ENCODE measurements around the gene MED8.

MED8 gene

DNA sequence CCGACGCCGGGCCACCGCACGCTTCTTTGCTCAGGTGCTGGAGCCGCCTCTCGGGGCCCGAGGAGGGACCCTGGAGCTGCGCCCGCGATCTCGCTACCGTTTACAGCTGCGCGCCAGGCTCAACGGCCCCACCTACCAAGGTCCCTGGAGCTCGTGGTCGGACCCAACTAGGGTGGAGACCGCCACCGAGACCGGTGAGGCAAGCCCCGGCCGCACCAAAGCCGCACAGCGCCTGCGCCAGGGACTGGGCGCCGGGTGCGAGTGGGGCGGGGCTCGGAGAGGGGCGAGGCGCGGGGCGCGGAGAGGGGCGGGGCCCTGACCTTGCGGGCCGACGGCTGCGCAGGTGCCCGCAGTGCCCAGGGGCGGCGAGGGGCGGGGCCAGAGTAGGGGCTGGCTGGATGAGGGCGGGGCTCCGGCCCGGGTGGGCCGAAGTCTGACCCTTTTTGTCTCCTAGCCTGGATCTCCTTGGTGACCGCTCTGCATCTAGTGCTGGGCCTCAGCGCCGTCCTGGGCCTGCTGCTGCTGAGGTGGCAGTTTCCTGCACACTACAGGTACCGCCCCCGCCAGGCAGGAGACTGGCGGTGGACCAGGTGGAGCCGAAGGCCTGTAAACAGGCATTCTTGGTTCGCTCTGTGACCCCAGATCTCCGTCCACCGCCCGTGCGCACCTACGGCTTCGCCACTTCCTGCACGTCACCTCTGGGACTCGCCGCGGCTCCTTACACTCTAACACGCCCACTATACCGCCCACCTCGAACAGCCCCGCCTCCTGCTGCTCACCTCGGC lies 40.6 kb downstream of the MED8 start:
- peak overlapping the region; percentile 54 for H3K4me3 ChIP-seq (ENCODE audit: low read length)
- TF ChIP-seq, protein P1, sequence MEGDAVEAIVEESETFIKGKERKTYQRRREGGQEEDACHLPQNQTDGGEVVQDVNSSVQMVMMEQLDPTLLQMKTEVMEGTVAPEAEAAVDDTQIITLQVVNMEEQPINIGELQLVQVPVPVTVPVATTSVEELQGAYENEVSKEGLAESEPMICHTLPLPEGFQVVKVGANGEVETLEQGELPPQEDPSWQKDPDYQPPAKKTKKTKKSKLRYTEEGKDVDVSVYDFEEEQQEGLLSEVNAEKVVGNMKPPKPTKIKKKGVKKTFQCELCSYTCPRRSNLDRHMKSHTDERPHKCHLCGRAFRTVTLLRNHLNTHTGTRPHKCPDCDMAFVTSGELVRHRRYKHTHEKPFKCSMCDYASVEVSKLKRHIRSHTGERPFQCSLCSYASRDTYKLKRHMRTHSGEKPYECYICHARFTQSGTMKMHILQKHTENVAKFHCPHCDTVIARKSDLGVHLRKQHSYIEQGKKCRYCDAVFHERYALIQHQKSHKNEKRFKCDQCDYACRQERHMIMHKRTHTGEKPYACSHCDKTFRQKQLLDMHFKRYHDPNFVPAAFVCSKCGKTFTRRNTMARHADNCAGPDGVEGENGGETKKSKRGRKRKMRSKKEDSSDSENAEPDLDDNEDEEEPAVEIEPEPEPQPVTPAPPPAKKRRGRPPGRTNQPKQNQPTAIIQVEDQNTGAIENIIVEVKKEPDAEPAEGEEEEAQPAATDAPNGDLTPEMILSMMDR (IDR thresholded peaks at IDR 0.05; ENCODE audit: insufficient read depth, low read depth, low read length, missing control alignments), result no peak
- DNase-seq (ENCODE audit: low read depth), result peak; percentile 75

DNA sequence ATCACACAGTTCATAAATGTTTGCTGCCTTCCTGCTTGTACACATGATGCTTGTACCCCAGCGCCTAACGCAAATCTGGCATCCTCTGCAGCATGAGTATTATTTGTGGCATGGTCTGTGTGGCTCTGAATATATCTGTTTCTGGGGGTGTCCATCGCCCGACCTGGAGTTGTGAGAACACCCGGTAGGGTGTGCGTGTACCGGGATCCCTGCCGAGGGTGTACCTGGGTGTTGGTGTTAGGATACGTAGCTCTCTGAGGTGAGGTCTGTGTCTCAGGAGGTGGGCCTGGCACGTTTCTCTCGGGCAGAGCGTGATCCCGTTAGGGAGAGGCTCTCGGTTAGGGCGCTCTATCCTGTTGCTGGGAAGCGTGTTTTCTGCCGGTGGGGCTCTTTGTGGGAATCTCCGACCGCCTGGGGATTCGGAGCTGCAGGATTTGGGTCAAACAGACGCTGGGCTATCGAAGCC lies 41.2 kb downstream of the MED8 start:
- peak; percentile 38 for DNase-seq (ENCODE audit: low read depth)
- TF ChIP-seq, protein P1 (IDR thresholded peaks at IDR 0.05; ENCODE audit: insufficient read depth, low read depth, low read length, missing control alignments), result no peak
- peak overlapping the region; percentile 47 for H3K4me3 ChIP-seq (ENCODE audit: low read length)

DNA sequence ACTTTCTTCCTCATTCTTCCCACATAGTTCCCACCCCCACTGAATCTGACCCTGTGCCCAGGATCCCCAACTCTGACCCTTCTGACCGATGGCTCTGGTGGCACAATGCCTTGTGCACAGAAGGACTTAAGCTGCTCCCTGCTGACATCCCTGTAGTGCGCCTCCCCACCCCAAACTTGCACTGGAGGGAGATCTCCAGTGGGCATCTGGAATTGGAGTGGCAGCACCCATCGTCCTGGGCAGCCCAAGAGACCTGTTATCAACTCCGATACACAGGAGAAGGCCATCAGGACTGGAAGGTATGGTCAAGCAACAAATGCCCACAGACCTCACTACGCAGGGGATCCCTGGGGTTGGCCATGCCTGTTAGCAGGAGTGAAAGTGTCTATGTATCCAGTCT lies 43.0 kb downstream of the MED8 start:
- TF ChIP-seq, protein P1 (IDR thresholded peaks at IDR 0.05; ENCODE audit: insufficient read depth, low read depth, low read length, missing control alignments), result no peak
- H3K4me3 ChIP-seq (ENCODE audit: low read length), result no peak overlapping the region
- no peak for DNase-seq (ENCODE audit: low read depth)

DNA sequence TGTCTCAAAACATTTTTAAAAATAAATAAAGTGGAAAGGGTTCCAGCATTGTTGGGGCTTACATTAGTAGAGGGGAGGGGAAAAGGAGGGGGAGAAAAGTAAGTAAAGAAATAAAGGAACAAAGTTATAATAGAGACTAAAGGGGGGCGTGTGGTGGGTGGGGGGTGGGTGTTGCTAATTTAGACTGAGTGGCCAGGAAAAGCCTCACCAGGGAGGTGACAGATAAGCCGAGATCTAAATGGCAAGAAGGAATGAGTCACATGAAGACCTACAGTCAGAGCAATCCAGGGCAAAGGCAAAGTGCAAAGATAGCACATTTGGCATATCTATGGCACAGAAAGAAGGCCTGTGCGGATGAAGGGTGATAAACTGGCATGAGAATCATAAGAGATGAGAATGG lies 44.5 kb downstream of the MED8 start:
- H3K4me3 ChIP-seq (ENCODE audit: low read length), result no peak overlapping the region
- DNase-seq (ENCODE audit: low read depth), result peak; percentile 24
- TF ChIP-seq, protein P1 (IDR thresholded peaks at IDR 0.05; ENCODE audit: insufficient read depth, low read depth, low read length, missing control alignments), result no peak

DNA sequence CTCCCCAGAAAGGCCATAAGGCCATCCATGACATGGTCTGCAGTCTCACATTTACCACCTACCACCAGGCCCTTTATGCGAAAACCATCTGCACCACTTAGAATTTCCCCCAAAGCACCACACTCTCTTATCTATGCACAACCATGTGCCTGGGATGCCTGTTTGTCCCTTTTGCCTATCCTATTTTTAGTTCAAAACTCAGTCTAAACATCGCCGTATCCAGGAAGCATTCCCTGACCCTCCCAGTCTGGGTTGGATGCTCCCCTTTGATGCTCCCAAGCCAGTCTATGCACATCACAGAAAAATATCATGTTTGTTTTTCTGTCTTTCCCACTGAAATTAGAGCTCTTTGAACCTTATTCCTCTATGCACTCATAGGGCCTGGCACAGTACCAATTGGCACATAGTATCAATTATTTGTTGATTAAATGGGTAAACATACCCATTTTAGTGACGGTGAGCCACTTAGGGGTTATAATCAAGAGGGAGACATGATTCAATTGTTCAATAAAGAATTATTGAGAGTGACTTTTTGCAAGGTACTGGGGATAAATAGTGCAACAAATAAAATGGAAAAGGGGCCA lies 45.2 kb downstream of the MED8 start:
- no peak overlapping the region for H3K4me3 ChIP-seq (ENCODE audit: low read length)
- DNase-seq (ENCODE audit: low read depth), result no peak
- TF ChIP-seq, protein P1 (IDR thresholded peaks at IDR 0.05; ENCODE audit: insufficient read depth, low read depth, low read length, missing control alignments), result no peak

DNA sequence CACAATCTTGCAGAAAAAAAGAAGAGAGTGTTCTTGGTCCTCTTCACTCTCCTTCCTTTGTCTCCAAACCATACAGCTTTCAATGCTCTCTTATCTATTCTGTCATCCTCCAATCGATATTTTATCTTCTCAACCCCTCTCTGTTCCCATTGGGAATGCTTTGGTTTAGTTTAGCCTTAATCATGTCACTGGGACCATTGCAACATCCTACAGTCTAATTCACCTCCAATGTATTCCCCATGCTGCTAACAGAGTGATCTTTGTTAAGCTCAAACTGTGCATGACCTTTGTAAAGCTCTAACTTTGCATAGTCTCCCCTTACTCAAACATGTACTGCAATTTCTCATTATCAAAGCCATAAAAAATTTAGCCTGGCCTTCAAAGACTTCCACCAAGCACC lies 49.0 kb downstream of the MED8 start:
- H3K4me3 ChIP-seq (ENCODE audit: low read length), result no peak overlapping the region
- no peak for DNase-seq (ENCODE audit: low read depth)
- TF ChIP-seq, protein P1 (IDR thresholded peaks at IDR 0.05; ENCODE audit: insufficient read depth, low read depth, low read length, missing control alignments), result no peak

Data from epithelial cell of esophagus (primary cell).